GM10847 (cell line): ENCODE measurements around the gene MFSD6.

Source experiments
- POLR2A ChIP-seq: IDR thresholded peaks from 2 replicates; pipeline ENCODE4 v1.6.1; 2011; ENCODE audit not compliant: insufficient read length; ENCODE audit errors: extremely low read depth

Gene MFSD6

DNA sequence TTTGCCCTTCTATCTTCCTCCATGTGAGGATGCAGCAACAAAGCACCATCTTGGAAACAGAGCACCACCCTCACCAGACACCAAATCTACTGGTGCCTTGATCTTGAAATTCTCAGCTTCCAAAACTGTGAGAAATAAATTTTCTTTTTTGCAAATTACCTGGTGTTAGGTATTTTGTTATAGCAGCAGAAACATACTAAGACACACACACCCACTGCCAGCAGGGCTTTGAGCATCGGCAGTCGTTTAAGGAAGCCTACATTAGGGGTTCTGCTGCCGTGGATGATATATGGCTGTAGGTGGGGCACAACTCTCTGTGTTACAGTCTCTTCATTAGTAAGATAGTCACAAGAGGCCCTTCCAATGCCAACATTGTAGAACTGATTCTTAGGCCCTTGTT is 20.7 kb upstream of the MFSD6 start:
- no peak for TF ChIP-seq POLR2A

DNA sequence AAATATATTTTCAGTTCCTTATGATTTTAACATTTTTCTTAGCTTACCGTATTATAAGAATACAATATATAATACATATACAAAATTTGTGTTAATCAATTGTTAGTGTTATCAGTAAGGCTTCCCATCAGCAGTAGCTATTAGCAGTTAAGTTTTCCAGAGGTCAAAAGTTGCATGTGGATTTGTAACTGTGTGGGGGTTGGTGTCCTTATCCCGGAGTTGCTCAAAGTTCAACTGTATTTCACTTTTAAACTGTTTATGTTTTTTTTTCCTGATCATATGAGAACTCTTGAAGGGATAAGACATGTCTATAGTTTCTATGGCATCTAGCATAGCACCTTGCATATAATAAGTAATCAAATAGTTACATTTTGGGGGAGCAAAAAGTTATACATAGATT is 11.9 kb upstream of the MFSD6 start:
- no peak for TF ChIP-seq POLR2A

DNA sequence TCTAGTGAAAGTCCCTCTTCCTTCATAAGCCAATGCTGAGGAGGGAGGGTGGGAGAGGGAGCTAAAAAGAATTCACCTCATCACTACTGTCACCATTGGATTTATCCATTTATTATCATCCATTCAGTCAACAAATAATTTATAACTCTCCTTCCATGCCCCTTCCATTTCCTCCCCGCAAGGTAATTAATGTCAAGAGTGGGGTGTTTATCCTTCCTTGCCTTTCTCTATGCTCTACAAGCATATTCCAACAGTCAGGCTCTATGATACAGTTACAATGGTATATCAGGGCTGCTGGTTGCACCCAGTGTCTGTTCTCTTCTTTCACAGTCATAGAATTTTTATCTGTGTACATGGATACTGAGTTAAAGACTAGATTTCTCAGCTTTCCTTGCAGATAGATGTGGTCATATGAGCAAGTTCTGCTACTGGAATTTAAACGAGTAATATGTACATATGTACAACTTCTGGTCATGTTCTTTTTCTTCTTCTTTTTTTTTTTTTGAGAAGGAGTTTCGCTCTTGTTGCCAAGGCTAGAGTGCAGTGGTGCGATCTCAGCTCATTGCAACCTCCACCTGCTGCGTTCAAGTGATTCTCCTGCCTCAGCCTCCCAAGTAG is 5.1 kb upstream of the MFSD6 start:
- TF ChIP-seq POLR2A, result no peak

- no peak for TF ChIP-seq POLR2A
Measured at GRCh38 chr2:190404487-190404886, 3.7 kb upstream of the MFSD6 start.

- TF ChIP-seq POLR2A, result no peak
Measured at GRCh38 chr2:190405070-190405469, 3.1 kb upstream of the MFSD6 start.

GRCh38 chr2:190405995-190406394 is 2.2 kb upstream of the MFSD6 start:
- TF ChIP-seq POLR2A, result no peak

GRCh38 chr2:190406805-190407204 is 1.4 kb upstream of the MFSD6 start:
- no peak for TF ChIP-seq POLR2A

DNA sequence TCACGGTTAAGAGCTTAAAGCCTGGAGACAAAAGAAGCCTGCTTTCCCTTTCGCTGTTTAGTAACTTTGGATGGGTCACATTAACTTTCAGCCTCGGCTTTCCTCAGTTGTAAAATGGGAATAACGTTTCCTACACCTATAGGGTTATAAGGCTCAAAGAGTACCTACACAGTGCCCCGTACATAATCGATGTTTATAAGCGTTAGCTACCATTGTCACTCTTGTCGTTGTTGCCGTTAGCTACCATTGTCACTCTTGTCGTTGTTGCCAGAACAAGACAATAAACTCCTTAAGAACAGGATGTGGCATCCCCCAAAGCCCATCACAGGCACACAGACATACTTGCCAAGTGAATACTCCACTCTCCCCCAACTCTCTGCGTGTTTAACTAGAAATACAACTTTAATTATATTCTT is 901 bp upstream of the MFSD6 start:
- TF ChIP-seq POLR2A, result no peak

DNA sequence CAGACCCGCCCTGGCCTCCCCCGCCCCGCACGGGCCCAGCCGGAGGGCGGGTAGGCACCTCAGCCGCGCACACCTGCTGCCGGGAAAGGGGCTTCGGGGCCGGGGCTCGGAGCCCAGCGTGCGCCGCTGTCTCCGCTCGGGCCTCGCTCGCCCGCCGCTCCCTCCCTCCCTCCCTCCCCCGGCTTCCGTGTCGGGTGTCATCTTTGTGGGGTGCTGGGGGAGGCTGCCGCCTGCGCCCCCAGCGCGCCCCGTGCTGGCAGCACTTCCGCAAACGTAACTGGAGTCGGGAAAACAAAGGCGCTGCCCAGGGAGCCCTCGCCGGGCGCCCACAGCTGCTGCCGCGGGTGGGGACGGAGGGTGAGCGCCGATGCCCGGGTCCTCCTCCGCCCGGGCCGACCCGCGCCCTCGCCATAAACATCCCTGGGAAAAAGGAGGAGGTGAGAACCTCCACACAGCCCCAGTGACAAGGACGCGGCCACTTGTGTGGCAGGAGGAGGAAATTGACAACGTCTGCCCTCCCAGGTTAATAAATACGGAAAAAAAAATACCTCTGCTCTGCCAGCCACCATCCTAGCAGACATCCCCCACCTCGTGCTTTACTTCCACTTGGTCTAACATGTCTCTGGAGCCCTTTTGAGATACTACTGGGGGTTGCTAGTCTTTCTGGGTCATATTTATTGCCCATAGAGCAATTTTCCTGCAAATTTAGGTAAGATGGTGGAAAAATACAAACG is 550 bp downstream of the MFSD6 start:
- no peak for TF ChIP-seq POLR2A

- no peak for TF ChIP-seq POLR2A
Measured at GRCh38 chr2:190409616-190410015, 1.5 kb downstream of the MFSD6 start.

GRCh38 chr2:190410166-190410565 is 2.0 kb downstream of the MFSD6 start:
- TF ChIP-seq POLR2A, result no peak

- TF ChIP-seq POLR2A, result no peak
Measured at GRCh38 chr2:190412966-190413365, 4.8 kb downstream of the MFSD6 start.

DNA sequence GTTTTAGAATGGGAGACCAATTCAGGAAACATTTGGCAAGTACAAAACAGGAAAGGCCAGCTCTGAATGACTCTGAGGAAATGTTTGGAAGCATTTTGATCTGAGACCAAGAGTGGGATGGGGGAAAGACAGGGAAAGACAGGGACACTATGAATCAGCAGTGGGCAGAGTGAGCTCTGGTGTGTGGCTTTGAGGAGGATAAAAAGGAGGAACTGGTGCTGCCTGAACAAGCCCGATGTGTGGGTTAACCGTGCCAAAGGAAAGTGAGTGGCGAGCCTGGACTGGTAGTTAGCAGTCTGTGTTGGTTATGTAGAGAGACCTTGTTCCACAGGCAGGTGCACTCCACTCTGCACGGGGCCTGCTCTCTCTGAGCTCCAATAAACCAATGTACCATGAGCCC is 5.3 kb downstream of the MFSD6 start:
- no peak for TF ChIP-seq POLR2A

DNA sequence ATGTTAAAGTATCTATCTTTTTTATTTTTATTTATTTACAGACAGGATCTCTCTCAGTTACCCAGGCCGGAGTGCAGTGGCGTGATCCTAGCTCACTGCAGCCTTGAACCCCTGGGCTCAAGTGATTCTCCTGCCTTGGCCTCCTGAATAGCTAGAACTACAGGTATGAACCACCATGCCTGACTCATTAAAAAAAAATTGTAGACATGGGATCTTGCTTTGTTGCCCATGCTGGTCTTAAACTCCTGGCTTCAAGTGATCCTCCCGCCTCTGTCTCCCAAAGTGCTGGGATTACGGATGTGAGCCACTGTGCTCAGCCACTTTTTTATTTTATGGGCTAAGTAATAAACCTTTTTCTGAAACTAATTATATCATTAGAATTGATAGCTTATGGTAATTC is 7.1 kb downstream of the MFSD6 start:
- TF ChIP-seq POLR2A, result no peak

DNA sequence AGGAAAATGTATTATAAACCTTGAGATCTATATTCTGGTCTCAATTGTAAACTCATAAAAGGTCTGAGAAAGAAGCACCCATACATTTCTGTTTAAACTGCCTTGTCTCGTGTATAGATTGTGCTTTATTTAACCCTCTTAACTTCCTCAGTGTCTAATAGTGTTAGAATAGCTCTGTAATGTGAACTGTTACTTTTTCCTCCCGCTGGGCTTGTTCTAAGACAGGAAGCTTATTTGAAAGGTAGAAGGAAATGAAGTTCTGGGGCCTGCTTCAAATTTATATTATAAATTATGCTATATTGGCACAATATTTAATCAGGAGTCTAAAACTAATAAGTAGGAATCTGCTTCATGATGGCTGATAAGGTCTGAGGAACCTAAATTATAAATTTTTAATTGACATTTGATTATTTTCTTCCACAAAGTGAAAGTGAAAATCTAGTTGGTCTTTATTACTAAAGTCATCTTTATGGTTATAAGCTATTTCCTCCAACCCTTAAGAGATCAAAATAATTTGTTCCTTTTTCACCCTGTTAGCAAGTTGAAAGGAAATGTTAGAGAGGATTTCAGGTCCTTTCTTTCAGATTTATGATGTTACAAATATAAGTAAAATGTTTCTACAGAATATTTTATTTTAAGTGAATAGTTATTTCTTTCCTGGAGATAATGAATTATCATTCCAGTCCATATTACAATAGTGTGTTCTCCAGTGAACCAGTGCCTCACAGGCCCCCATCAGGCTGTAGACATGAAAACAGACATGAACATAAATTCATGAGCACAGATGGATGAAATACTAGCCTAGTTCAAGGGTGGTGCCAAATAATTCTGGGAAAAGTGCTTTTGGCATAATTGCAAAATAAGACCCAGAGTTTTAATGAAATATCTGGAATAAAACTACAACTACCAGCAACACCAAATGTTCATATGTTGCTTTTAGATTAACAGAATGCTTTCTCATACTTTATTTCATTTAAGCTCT is 7.9 kb downstream of the MFSD6 start:
- no peak for TF ChIP-seq POLR2A
